Hepatocyte (in vitro differentiated cells): ENCODE results near the gene GPRC5D.

Source experiments
- EZH2 ChIP-seq: fragments of 200-600 bp; sonication (generic); IDR thresholded peaks from 2 replicates; pipeline ENCODE4 v1.6.1; 2016; ENCODE audit warnings: antibody characterized with exemption, mild to moderate bottlenecking, borderline replicate concordance
- EZH2phosphoT487 ChIP-seq: fragments of 200-600 bp; sonication (generic); IDR thresholded peaks from one replicate; pipeline ENCODE4 v1.6.1; 2018; ENCODE audit warnings: antibody characterized with exemption, mild to moderate bottlenecking, low read depth, moderate library complexity; ENCODE audit not compliant: unreplicated experiment, severe bottlenecking
- TF ChIP-seq, protein P1 (sequence below): fragments of 200-600 bp; sonication (generic); IDR thresholded peaks from 2 replicates; pipeline ENCODE4 v1.5.1; 2016; ENCODE audit warnings: antibody characterized with exemption, mild to moderate bottlenecking; ENCODE audit not compliant: poor library complexity

- TF ChIP-seq, protein P1, sequence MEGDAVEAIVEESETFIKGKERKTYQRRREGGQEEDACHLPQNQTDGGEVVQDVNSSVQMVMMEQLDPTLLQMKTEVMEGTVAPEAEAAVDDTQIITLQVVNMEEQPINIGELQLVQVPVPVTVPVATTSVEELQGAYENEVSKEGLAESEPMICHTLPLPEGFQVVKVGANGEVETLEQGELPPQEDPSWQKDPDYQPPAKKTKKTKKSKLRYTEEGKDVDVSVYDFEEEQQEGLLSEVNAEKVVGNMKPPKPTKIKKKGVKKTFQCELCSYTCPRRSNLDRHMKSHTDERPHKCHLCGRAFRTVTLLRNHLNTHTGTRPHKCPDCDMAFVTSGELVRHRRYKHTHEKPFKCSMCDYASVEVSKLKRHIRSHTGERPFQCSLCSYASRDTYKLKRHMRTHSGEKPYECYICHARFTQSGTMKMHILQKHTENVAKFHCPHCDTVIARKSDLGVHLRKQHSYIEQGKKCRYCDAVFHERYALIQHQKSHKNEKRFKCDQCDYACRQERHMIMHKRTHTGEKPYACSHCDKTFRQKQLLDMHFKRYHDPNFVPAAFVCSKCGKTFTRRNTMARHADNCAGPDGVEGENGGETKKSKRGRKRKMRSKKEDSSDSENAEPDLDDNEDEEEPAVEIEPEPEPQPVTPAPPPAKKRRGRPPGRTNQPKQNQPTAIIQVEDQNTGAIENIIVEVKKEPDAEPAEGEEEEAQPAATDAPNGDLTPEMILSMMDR = no peak
- TF ChIP-seq EZH2phosphoT487 = no peak
- no peak for TF ChIP-seq EZH2
Measured at GRCh38 chr12:12898136-12898717, 53.7 kb downstream of the GPRC5D start.
